WTC11 (cell line): ENCODE data around the gene IRF4.

Source experiments
- RELA ChIP-seq: sonication (generic); formaldehyde crosslinking; IDR thresholded peaks from 2 replicates; pipeline ENCODE4 v1.8.1; 2022; ENCODE audit warnings: missing genetic modification reagents, mild to moderate bottlenecking, borderline replicate concordance
- ZNF121 ChIP-seq: sonication (generic); formaldehyde crosslinking; IDR thresholded peaks from 2 replicates; pipeline ENCODE4 v1.8.0; 2023; ENCODE audit warnings: missing genetic modification reagents
- TF ChIP-seq, protein P1 (sequence below): sonication (generic); formaldehyde crosslinking; IDR thresholded peaks from 2 replicates; pipeline ENCODE4 v1.8.1; 2022; ENCODE audit warnings: low read depth, mild to moderate bottlenecking, moderate library complexity, missing genetic modification reagents, borderline replicate concordance
- TF ChIP-seq, protein P2 (sequence below): fragments of 200-600 bp; IDR thresholded peaks from 2 replicates; pipeline ENCODE4 v1.8.0; 2022; ENCODE audit warnings: antibody characterized with exemption
- TF ChIP-seq, protein P3 (sequence below): sonication (generic); formaldehyde crosslinking; IDR thresholded peaks from 2 replicates; pipeline ENCODE4 v1.8.1; 2023; ENCODE audit warnings: mild to moderate bottlenecking, missing genetic modification reagents

DNA sequence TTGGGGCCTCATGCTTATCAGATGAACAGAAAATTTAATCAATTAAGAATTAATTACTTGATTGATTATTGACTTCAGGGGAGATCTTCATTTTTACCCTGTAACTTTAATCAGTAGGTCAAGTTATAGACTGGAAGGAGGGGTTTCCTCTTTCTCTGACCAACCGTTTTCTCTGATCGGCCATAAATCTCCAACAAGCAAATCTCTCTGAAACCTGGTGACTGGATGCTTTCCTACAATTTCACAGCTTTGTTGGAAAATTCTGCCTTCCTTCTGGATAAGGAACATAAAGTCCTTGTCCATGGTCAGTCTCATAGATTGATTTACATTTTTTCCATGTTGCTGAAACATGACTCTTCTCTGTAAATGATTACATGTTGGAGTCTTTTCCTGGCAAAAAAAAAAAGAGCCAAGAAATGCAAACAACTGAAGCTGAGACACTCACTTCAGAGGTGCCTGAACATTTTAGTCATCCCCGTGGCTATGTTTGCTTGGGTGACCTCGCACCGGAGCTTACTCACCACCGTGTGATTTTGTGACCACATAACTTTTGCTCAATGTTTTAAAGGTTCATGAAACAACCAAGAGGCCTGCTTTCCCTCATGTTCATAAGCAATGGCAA lies 31.0 kb downstream of the IRF4 start:
- no peak for TF ChIP-seq ZNF121
- TF ChIP-seq RELA = no peak
- TF ChIP-seq, protein P1, sequence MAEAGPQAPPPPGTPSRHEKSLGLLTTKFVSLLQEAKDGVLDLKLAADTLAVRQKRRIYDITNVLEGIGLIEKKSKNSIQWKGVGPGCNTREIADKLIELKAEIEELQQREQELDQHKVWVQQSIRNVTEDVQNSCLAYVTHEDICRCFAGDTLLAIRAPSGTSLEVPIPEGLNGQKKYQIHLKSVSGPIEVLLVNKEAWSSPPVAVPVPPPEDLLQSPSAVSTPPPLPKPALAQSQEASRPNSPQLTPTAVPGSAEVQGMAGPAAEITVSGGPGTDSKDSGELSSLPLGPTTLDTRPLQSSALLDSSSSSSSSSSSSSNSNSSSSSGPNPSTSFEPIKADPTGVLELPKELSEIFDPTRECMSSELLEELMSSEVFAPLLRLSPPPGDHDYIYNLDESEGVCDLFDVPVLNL (CRISPR knock-in tag) = no peak
- TF ChIP-seq, protein P2, sequence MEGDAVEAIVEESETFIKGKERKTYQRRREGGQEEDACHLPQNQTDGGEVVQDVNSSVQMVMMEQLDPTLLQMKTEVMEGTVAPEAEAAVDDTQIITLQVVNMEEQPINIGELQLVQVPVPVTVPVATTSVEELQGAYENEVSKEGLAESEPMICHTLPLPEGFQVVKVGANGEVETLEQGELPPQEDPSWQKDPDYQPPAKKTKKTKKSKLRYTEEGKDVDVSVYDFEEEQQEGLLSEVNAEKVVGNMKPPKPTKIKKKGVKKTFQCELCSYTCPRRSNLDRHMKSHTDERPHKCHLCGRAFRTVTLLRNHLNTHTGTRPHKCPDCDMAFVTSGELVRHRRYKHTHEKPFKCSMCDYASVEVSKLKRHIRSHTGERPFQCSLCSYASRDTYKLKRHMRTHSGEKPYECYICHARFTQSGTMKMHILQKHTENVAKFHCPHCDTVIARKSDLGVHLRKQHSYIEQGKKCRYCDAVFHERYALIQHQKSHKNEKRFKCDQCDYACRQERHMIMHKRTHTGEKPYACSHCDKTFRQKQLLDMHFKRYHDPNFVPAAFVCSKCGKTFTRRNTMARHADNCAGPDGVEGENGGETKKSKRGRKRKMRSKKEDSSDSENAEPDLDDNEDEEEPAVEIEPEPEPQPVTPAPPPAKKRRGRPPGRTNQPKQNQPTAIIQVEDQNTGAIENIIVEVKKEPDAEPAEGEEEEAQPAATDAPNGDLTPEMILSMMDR = no peak
- TF ChIP-seq, protein P3, sequence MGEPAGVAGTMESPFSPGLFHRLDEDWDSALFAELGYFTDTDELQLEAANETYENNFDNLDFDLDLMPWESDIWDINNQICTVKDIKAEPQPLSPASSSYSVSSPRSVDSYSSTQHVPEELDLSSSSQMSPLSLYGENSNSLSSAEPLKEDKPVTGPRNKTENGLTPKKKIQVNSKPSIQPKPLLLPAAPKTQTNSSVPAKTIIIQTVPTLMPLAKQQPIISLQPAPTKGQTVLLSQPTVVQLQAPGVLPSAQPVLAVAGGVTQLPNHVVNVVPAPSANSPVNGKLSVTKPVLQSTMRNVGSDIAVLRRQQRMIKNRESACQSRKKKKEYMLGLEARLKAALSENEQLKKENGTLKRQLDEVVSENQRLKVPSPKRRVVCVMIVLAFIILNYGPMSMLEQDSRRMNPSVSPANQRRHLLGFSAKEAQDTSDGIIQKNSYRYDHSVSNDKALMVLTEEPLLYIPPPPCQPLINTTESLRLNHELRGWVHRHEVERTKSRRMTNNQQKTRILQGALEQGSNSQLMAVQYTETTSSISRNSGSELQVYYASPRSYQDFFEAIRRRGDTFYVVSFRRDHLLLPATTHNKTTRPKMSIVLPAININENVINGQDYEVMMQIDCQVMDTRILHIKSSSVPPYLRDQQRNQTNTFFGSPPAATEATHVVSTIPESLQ (CRISPR knock-in tag) = no peak
